Left ventricle myocardium inferior (tissue), 1 donor: ENCODE data around the gene TAS2R19. TPM values are rescaled to one million over a fixed set of nuclear protein-coding genes. Genes with fewer than 3 reads are reported as not detected.
"Not testable (repeated sequence)": the region's sequence is repeated elsewhere in the genome, so short reads cannot be mapped to it uniquely, and the experiment has no call there.

Source experiments
- DNase-seq: peaks from one replicate; pipeline ENCODE4 v3.0.0-alpha.2; 2020
- H3K27ac ChIP-seq: fragments of 200-600 bp; replicated peaks from 2 replicates; pipeline ENCODE4 v1.8.0; 2021
- H3K27me3 ChIP-seq: fragments of 200-600 bp; 2 replicates; pipeline ENCODE4 v1.8.0; 2021; ENCODE audit warnings: low read depth
- H3K36me3 ChIP-seq: fragments of 200-600 bp; 2 replicates; pipeline ENCODE4 v1.8.0; 2021
- H3K4me1 ChIP-seq: fragments of 200-600 bp; 2 replicates; pipeline ENCODE4 v1.8.0; 2021
- H3K4me3 ChIP-seq: fragments of 200-600 bp; 2 replicates; pipeline ENCODE4 v1.8.0; 2021; ENCODE audit warnings: mild to moderate bottlenecking, moderate library complexity
- H3K9me3 ChIP-seq: fragments of 200-600 bp; replicated peaks from 2 replicates; pipeline ENCODE4 v1.8.0; 2021
- intact Hi-C: fragments of 100-400 bp; cut with micrococcal nuclease; formaldehyde crosslinking; loops from one replicate; pipeline ENCODE4 v1.11.0; 2022
- total RNA-seq: library from RNA; stranded (reverse); fragmentation: NEBNext Ultra II Directional; extraction: Animal tissue kit (Norgen Biotek cat#: 25700); gene quantifications from one replicate; pipeline ENCODE4 v1.2.1, GENCODE V29; 2021
- TF ChIP-seq, protein P1 (sequence below): fragments of 200-600 bp; IDR thresholded peaks from 2 replicates; pipeline ENCODE4 v1.8.0; 2021; ENCODE audit warnings: antibody characterized with exemption, mild to moderate bottlenecking, borderline replicate concordance
- donor health status: DM: no; HTN: yes; CAD: no; lungs with severe emphysema.

TAS2R19 gene
- total RNA-seq, 1 donor from 2014 or later: 0.38 TPM

DNA sequence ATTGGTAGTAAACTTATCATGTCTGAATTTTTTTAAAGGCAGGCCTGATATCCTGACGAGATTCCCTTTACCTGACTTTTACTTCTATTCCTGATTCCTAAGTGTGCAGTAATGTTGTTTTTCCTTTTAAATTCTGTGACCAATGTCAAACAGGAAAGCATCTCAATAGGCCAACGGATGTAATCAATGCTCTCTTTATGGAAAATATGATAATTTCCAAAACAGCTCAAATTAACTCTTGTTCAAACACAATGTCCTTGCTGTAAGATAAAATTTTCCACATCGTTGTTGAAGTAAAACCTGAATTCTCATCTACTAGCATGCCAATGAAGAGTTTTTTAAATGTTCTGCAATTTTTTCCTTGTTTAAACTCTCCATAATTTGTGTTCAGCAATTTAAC lies 16.8 kb upstream of the TAS2R19 start:
- intact Hi-C loops: no loop called here
- Histone ChIP-seq H3K9me3 (peaks cover 14% of the 10 kb centered on the region), H3K36me3 (peaks cover 7% of the 10 kb centered on the region), H3K27ac (no peak overlapping the region), H3K4me3 (no peak overlapping the region), H3K27me3 (no peaks in the 10 kb centered on the region), H3K4me1 (peaks cover 6% of the 10 kb centered on the region)
- DNase-seq: no peak
- TF ChIP-seq, protein P1, sequence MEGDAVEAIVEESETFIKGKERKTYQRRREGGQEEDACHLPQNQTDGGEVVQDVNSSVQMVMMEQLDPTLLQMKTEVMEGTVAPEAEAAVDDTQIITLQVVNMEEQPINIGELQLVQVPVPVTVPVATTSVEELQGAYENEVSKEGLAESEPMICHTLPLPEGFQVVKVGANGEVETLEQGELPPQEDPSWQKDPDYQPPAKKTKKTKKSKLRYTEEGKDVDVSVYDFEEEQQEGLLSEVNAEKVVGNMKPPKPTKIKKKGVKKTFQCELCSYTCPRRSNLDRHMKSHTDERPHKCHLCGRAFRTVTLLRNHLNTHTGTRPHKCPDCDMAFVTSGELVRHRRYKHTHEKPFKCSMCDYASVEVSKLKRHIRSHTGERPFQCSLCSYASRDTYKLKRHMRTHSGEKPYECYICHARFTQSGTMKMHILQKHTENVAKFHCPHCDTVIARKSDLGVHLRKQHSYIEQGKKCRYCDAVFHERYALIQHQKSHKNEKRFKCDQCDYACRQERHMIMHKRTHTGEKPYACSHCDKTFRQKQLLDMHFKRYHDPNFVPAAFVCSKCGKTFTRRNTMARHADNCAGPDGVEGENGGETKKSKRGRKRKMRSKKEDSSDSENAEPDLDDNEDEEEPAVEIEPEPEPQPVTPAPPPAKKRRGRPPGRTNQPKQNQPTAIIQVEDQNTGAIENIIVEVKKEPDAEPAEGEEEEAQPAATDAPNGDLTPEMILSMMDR: no peak

DNA sequence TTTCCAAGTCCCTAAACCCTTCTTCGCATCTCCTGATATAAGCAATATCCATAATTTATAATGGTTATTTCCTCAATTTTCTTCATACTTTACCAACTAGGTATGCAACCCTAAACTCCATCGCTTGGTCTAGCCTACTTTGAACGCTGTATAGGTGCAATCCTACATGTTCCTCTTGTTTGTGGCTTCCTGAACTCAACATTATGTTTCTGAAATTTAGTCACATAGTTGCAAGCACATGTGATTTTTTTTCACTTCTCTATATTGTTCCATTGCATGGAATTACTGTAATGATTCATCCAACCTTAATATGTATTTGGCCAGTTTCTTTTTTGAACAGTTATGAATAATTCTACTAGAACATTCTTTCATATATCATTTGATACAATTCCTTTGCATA lies 11.5 kb upstream of the TAS2R19 start:
- H3K4me3 ChIP-seq, H3K27ac ChIP-seq, H3K4me1 ChIP-seq, H3K9me3 ChIP-seq, DNase-seq, H3K27me3 ChIP-seq, H3K36me3 ChIP-seq, intact Hi-C loops: not testable (repeated sequence)

DNA sequence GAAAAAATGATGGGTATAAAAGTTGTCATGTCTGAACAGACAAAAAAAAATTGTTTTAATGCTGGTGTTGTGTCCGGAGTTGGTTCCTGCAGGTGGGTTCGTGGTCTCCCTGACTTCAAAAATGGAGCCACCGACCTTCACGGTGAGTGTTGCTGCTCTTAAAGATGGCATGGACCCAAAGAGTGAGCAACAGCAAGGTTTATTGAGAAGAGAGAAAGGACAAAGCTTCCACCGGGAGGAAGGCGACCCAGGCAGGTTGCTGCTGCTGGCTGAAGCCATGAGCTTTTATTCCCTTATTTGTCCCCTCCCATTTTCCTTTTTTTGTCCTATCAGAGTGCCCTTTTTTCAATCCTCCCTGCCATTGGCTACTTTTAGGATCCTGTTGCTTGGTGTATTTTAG lies 8.9 kb upstream of the TAS2R19 start, which contains the start of gene TAS2R31:
TSS of gene TAS2R31 (minus strand) at position 101 of the 400 bp plus-strand sequence. CDS start at position 29, 72 bp downstream.
- intact Hi-C loops: no loop called here
- H3K4me1 ChIP-seq: no peaks in the 10 kb centered on the region
- no peaks in the 10 kb centered on the region for H3K27me3 ChIP-seq
- TF ChIP-seq, protein P1: no peak
- H3K36me3 ChIP-seq: peaks cover 6% of the 10 kb centered on the region
- DNase-seq: no peak
- no peaks in the 10 kb centered on the region for H3K9me3 ChIP-seq
- H3K4me3 ChIP-seq: no peak within 1 kb of the TSS
- no peak within 1 kb of the TSS for H3K27ac ChIP-seq

DNA sequence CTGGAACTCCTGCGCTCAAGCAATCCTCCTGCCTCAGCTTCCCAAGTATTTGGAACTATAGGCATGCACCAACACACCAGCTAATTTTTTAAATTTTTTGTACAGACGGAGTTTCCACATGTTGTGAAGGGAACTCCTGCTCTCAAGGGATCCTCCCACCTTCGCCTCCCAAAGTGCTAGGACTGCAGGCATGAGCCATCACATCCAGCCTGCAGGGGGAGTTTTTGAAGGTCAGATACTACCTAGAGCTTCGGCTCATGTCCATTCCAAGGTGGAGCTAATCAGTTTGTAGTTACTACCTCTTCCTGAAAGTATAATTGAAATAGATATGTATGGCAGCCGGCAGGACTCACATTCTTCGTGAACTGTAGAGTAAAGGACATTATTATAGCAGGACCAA lies 3.7 kb upstream of the TAS2R19 start:
- Histone ChIP-seq H3K27me3 (no peaks in the 10 kb centered on the region), H3K27ac (no peak overlapping the region), H3K9me3 (peaks cover 5% of the 10 kb centered on the region), H3K4me1 (no peaks in the 10 kb centered on the region), H3K36me3 (peaks cover 15% of the 10 kb centered on the region), H3K4me3 (no peak overlapping the region)
- intact Hi-C loops: no loop called here
- TF ChIP-seq, protein P1: no peak
- no peak for DNase-seq

DNA sequence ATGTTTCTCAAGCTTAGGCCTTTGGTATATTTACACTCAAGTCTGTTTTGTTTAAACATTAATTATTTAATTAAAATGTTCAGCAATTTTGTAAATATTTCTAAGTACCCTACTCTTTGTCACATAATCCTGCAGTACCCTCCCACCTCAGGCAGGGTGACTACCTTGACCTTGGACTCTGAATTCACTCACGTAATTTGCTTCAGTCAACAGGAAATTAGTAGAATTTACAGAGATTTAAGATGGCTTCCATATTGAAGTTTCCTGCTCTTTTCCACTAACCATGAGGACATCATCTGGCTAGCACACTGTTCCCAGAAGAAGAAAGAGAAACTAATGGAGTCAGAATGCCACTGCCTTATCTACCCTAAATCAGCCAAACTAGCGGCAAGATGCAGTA lies 967 bp upstream of the TAS2R19 start:
- DNase-seq: no peak
- H3K36me3 ChIP-seq: peaks cover 15% of the 10 kb centered on the region
- intact Hi-C loops: no loop called here
- H3K4me3 ChIP-seq: no peak overlapping the region
- no peaks in the 10 kb centered on the region for H3K27me3 ChIP-seq
- H3K9me3 ChIP-seq: peaks cover 5% of the 10 kb centered on the region
- H3K27ac ChIP-seq: no peak overlapping the region
- TF ChIP-seq, protein P1: no peak
- H3K4me1 ChIP-seq: no peaks in the 10 kb centered on the region

DNA sequence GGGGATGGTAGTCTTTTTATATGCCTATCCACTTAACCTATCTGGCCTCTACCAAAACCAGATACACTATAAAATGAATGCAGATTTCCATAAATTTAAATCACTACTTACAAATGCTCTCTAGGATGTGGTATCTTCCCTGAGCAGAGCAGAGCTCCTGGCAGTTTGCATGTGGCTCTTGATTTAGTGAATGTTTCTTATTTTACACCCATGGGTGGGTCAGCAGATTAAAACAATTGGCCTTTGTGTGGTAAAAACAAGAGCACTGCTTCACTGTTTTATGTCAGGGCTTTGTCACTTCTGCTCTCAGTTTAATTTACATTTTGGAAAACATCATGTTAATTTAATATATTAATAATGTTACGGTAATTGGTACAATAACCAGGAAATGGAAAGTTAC lies 5.5 kb downstream of the TAS2R19 start:
- Histone ChIP-seq H3K36me3 (no peaks in the 10 kb centered on the region), H3K4me1 (no peaks in the 10 kb centered on the region), H3K27me3 (no peaks in the 10 kb centered on the region), H3K27ac (no peak overlapping the region), H3K4me3 (no peak overlapping the region), H3K9me3 (no peaks in the 10 kb centered on the region)
- no peak for DNase-seq
- TF ChIP-seq, protein P1: no peak
- intact Hi-C loops: no loop called here
